SK-N-SH (cell line): ENCODE measurements around the gene CACNA2D4. TPM values are rescaled to one million over a fixed set of nuclear protein-coding genes. Genes with fewer than 3 reads are reported as not detected.

ENCODE experiments used
- CTCF ChIA-PET: fragments of 300-600, 350-600 bp; formaldehyde crosslinking; extraction: SDS; loops from one replicate; lab custom pipeline; 2021; lab: Yijun Ruan, JAX
- POLR2A ChIA-PET: fragments of 350-600 bp; sonication (Branson Sonifier 250); formaldehyde crosslinking; extraction: SDS; loops from one replicate; lab custom pipeline; 2020; ENCODE audit warnings: antibody characterized with exemption, inconsistent platforms; lab: Yijun Ruan, JAX
- DNase-seq: peaks from one replicate; pipeline ENCODE4 v3.0.0; 2012
- H2AFZ ChIP-seq: fragments of 200-600 bp; sonication (generic); 2 replicates; pipeline ENCODE4 v1.8.1; 2016; ENCODE audit warnings: antibody characterized with exemption, mild to moderate bottlenecking, low read depth
- H3F3A ChIP-seq: fragments of 200-600 bp; sonication (generic); replicated peaks from 2 replicates; pipeline ENCODE3; 2016; ENCODE audit warnings: antibody characterized with exemption, mild to moderate bottlenecking; ENCODE audit not compliant: insufficient read depth
- H3K27ac ChIP-seq, 2 experiments: fragments of 200-500 bp in 1 of 2; fragments of 200-600 bp in 1 of 2; sonication (Bioruptor generic) in 1 of 2; sonication (generic), shearing (Covaris generic) in 1 of 2; 2 replicates each; pipeline versions ENCODE4 v1.5.1 to v1.6.1; 2014 to 2016; ENCODE audit warnings: low read depth in 2 of 2, inconsistent platforms in 1 of 2, low read length in 1 of 2, mild to moderate bottlenecking in 1 of 2, mixed read lengths in 1 of 2
- H3K27me3 ChIP-seq: fragments of 200-600 bp; sonication (generic), shearing (Covaris generic); 2 replicates; pipeline ENCODE4 v1.6.1; 2016; ENCODE audit warnings: mixed run types; ENCODE audit not compliant: insufficient read depth
- H3K36me3 ChIP-seq, 2 experiments: fragments of 200-500 bp in 1 of 2; fragments of 200-600 bp in 1 of 2; sonication (Bioruptor generic) in 1 of 2; sonication (generic) in 1 of 2; replicated peaks in 1 of 2; 2 replicates each; pipeline versions ENCODE3 to v1.5.1; 2014 to 2016; ENCODE audit warnings: low read length in 1 of 2, mild to moderate bottlenecking in 1 of 2; ENCODE audit not compliant: insufficient read depth in 2 of 2, control insufficient read depth in 1 of 2
- H3K4me1 ChIP-seq, 2 experiments: fragments of 200-500 bp in 1 of 2; fragments of 200-600 bp in 1 of 2; sonication (Bioruptor generic) in 1 of 2; sonication (generic), shearing (Covaris generic) in 1 of 2; 2 replicates each; pipeline versions ENCODE4 v1.5.1 to v1.6.1; 2014 to 2016; ENCODE audit warnings: low read depth in 1 of 2, low read length in 1 of 2, mixed run types in 1 of 2; ENCODE audit not compliant: insufficient read depth in 2 of 2, control insufficient read depth in 1 of 2
- H3K4me2 ChIP-seq: fragments of 200-600 bp; sonication (generic), shearing (Covaris generic); 2 replicates; pipeline ENCODE4 v1.6.1; 2017; ENCODE audit warnings: mixed run types
- H3K4me3 ChIP-seq, 2 experiments: fragments of 200-500 bp in 1 of 2; fragments of 200-600 bp in 1 of 2; sonication (Bioruptor generic) in 1 of 2; sonication (generic), shearing (Covaris generic) in 1 of 2; 2 replicates each; pipeline versions ENCODE4 v1.5.1 to v1.8.1; 2014 to 2016; ENCODE audit warnings: low read depth in 2 of 2, inconsistent platforms in 1 of 2, low read length in 1 of 2, mild to moderate bottlenecking in 1 of 2, mixed read lengths in 1 of 2, moderate library complexity in 1 of 2
- H3K79me2 ChIP-seq: fragments of 200-600 bp; sonication (generic); 2 replicates; pipeline ENCODE4 v1.8.1; 2017; ENCODE audit warnings: mild to moderate bottlenecking; ENCODE audit not compliant: insufficient read depth
- H3K9ac ChIP-seq: fragments of 200-600 bp; sonication (generic); 2 replicates; pipeline ENCODE4 v1.6.1; 2017; ENCODE audit warnings: mixed run types
- H3K9me2 ChIP-seq: fragments of 200-600 bp; sonication (generic); 2 replicates; pipeline ENCODE4 v1.6.1; 2017; ENCODE audit warnings: mixed run types
- H3K9me3 ChIP-seq: fragments of 200-600 bp; sonication (generic); 2 replicates; pipeline ENCODE4 v1.6.1; 2017; ENCODE audit warnings: mixed run types, mild to moderate bottlenecking, moderate library complexity
- H4K20me1 ChIP-seq: fragments of 200-600 bp; sonication (generic); 2 replicates; pipeline ENCODE4 v1.6.1; 2017; ENCODE audit warnings: mild to moderate bottlenecking, mixed run types; ENCODE audit not compliant: insufficient read depth
- EP300 ChIP-seq, 2 experiments: IDR thresholded peaks; 2 replicates each; pipeline versions ENCODE4 v1.4.0 to v1.6.1; 2012; ENCODE audit warnings: borderline replicate concordance in 1 of 2, low read depth in 1 of 2, low read length in 1 of 2
- EZH2phosphoT487 ChIP-seq: fragments of 200-600 bp; sonication (generic); IDR thresholded peaks from 2 replicates; pipeline ENCODE4 v1.6.1; 2017; ENCODE audit warnings: low read depth, mixed run types, mild to moderate bottlenecking, antibody characterized with exemption, moderate library complexity, borderline replicate concordance
- FOSL2 ChIP-seq: IDR thresholded peaks from 2 replicates; pipeline ENCODE4 v1.4.0; 2012; ENCODE audit warnings: low read depth, mild to moderate bottlenecking, moderate library complexity, borderline replicate concordance
- FOXJ3 ChIP-seq: sonication (generic); formaldehyde crosslinking; IDR thresholded peaks from 2 replicates; pipeline ENCODE4 v1.5.1; 2020; ENCODE audit warnings: mild to moderate bottlenecking, missing genetic modification reagents
- MAX ChIP-seq: IDR thresholded peaks from 2 replicates; pipeline ENCODE4 v1.4.0; 2012; ENCODE audit warnings: low read depth
- MXI1 ChIP-seq: IDR thresholded peaks from 2 replicates; pipeline ENCODE4 v1.6.1; 2012; ENCODE audit warnings: mild to moderate bottlenecking, low read depth, low read length, improper control_type of control experiment
- NRF1 ChIP-seq: IDR thresholded peaks from 2 replicates; pipeline ENCODE4 v1.6.1; 2012; ENCODE audit warnings: low read depth, mild to moderate bottlenecking, low read length
- PBX3 ChIP-seq: IDR thresholded peaks from 2 replicates; pipeline ENCODE4; 2012
- POLR2AphosphoS5 ChIP-seq: IDR thresholded peaks from 2 replicates; pipeline ENCODE4 v1.6.1; 2012; ENCODE audit warnings: low read depth, low read length
- RFX5 ChIP-seq: IDR thresholded peaks from 2 replicates; pipeline ENCODE4 v1.6.1; 2012; ENCODE audit warnings: mild to moderate bottlenecking, improper control_type of control experiment, low read length
- SMC3 ChIP-seq: IDR thresholded peaks from 2 replicates; pipeline ENCODE4 v1.6.1; 2012; ENCODE audit warnings: low read depth, low read length, improper control_type of control experiment
- TAF1 ChIP-seq: IDR thresholded peaks from 2 replicates; pipeline ENCODE4 v1.6.1; 2012; ENCODE audit warnings: low read depth, mild to moderate bottlenecking, low read length, moderate library complexity, borderline replicate concordance
- WGBS: methylation state at CpG from one replicate; pipeline ENCODE4 v1.1.6; 2017; ENCODE audit warnings: low lambda C conversion rate; 5-methylcytosine and 5-hydroxymethylcytosine counted together
- polyA plus RNA-seq, 3 experiments: library from polyadenylated mRNA; depleted of rRNA; stranded (reverse); fragments of >200 nt; gene quantifications; 2 replicates each; pipeline ENCODE4 v1.2.3, GENCODE V29; 2012
- TF ChIP-seq, protein P1 (sequence below): fragments of 150-350 bp; IDR thresholded peaks from 2 replicates; pipeline ENCODE4 v1.6.1; 2016; ENCODE audit warnings: mild to moderate bottlenecking, low read depth, low read length

Gene CACNA2D4
- polyA plus RNA-seq, 1 of the 3 experiments (the other 2 are of a cell fraction): 0.02 TPM

DNA sequence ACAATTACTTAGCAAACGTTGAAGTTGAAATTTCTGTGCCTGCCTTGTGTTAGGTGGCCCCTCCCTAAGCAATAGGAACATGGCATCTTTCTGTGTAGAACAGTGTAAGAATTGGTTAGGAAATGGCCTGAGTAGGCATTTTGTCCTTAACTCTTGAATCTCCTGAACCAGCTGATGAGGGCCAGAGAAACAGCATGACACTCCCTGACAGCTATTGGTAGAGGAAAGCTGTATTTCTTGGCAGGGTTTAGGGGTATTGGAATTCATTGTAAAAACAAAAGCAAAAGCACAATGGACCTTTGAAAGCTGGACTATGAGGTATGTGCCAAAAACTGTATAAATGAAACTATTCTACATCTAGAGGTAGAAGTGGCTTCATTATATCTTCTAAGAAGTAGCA, 138.7 kb downstream of the CACNA2D4 start (continued):
- TF ChIP-seq FOSL2: peak; percentile 10; the same call in 1 of the 2 replicates
- no peak for TF ChIP-seq SMC3
- peak; percentile 83 for TF ChIP-seq PBX3
- TF ChIP-seq, protein P1, sequence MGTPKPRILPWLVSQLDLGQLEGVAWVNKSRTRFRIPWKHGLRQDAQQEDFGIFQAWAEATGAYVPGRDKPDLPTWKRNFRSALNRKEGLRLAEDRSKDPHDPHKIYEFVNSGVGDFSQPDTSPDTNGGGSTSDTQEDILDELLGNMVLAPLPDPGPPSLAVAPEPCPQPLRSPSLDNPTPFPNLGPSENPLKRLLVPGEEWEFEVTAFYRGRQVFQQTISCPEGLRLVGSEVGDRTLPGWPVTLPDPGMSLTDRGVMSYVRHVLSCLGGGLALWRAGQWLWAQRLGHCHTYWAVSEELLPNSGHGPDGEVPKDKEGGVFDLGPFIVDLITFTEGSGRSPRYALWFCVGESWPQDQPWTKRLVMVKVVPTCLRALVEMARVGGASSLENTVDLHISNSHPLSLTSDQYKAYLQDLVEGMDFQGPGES: no peak
- no peak for TF ChIP-seq RFX5
- TF ChIP-seq EP300 (IDR thresholded peaks at IDR 0.05; ENCODE audit: borderline replicate concordance in 1 of 2, low read depth in 1 of 2, low read length in 1 of 2): peak in 1 of 2 experiments; percentile 32; a peak in 1 of 4 replicates
- no peak for TF ChIP-seq TAF1

DNA sequence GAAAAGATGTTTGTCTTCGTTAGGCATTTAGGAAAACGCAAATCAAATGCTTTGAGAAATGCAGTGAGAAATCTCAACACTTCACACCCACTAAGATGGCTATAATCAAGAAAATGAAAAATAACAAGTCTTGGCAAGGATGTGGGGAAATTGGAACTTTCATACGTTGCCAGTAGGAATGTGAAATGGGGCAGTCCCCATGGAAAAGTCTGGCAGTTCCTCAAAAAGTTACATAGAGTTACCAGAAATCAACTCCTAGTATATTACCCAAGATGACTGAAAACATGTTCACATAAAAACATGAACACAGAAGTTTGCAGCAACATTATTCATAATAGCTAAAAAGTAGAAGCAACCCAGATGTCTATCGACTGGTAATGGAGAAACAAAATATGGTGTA, 139.5 kb downstream of the CACNA2D4 start:
- Histone ChIP-seq H3K27ac (peak overlapping the region in 1 of 2 experiments; percentile 49; a peak in 2 of 4 replicates), H3K9me2 (no peaks in the 10 kb centered on the region), H3K79me2 (peaks cover 15% of the 10 kb centered on the region)
- TF ChIP-seq FOXJ3 (CRISPR knock-in tag): no peak
- no peak for TF ChIP-seq PBX3
- TF ChIP-seq EZH2phosphoT487: no peak
- TF ChIP-seq NRF1: no peak
- no peak for TF ChIP-seq POLR2AphosphoS5
- TF ChIP-seq MXI1: no peak
- no peak for TF ChIP-seq EP300 (IDR thresholded peaks at IDR 0.05; ENCODE audit: borderline replicate concordance in 1 of 2, low read depth in 1 of 2, low read length in 1 of 2)
- no peak for TF ChIP-seq MAX
- TF ChIP-seq SMC3: no peak
- TF ChIP-seq, all 33 proteins: peak for 0
- no peak overlapping the region for H3K9ac ChIP-seq
- no peaks in the 10 kb centered on the region for H3K27me3 ChIP-seq
- peaks cover 5 to 18% of the 10 kb centered on the region in 2 experiments for H3K36me3 ChIP-seq
- POLR2A ChIA-PET: no interaction called here
- H3K4me3 ChIP-seq: no peak overlapping the region
- H4K20me1 ChIP-seq: no peaks in the 10 kb centered on the region
- CTCF ChIA-PET: interaction anchor here (0.8 to 1.9 kb wide), 3 partner anchors 12 to 126 kb away, joined by 3 to 15 read pairs (median 3); no protein-coding TSS in a partner anchor
- no peak for DNase-seq
- H3K4me1 ChIP-seq: peaks cover 16 to 52% of the 10 kb centered on the region in 2 experiments
- H3F3A ChIP-seq: peaks cover 36% of the 10 kb centered on the region
- WGBS: 94% methylated on average over 4 of the region's 4 CpGs
- H3K9me3 ChIP-seq: no peaks in the 10 kb centered on the region
- no peak overlapping the region for H2AFZ ChIP-seq
- no peak overlapping the region for H3K4me2 ChIP-seq
